HuH-7 (cell line): ENCODE measurements around the gene DKK2.
"Not testable (repeated sequence)": the region's sequence is repeated elsewhere in the genome, so short reads cannot be mapped to it uniquely, and the experiment has no call there.

ENCODE experiments used
- DNase-seq: peaks from one replicate; pipeline ENCODE4 v3.0.0; 2011; ENCODE audit warnings: low spot score

DKK2 gene

GRCh38 chr4:106909486-106910188 is 126.5 kb downstream of the DKK2 start:
- no peak for DNase-seq

- not testable (repeated sequence) for DNase-seq
These were observed 128.1 kb downstream of the DKK2 start for GRCh38 chr4:106908049-106908448.

GRCh38 chr4:106907216-106907615 is 128.9 kb downstream of the DKK2 start:
- no peak for DNase-seq

GRCh38 chr4:106906728-106907127 is 129.4 kb downstream of the DKK2 start:
- DNase-seq: no peak

- peak; percentile 5 for DNase-seq
These were observed 137.4 kb downstream of the DKK2 start for GRCh38 chr4:106898621-106899230.

- DNase-seq: no peak
These were observed 142.2 kb downstream of the DKK2 start for GRCh38 chr4:106893903-106894302.

- no peak for DNase-seq
These were observed 142.7 kb downstream of the DKK2 start for GRCh38 chr4:106893395-106893881.

GRCh38 chr4:106892786-106893185 is 143.3 kb downstream of the DKK2 start:
- DNase-seq: no peak

GRCh38 chr4:106875340-106875739 is 160.8 kb downstream of the DKK2 start:
- DNase-seq: no peak
